ENCODE measurements around the gene HSPA12B. TPM values are rescaled to one million over a fixed set of nuclear protein-coding genes. Genes with fewer than 3 reads are reported as not detected.
A peak's percentile ranks its signal among the peaks of the same experiment; 100 is the strongest.

The HSPA12B gene
- total RNA-seq, 2 donors from 2014 or later, result 1.1 to 1.4 TPM

DNA sequence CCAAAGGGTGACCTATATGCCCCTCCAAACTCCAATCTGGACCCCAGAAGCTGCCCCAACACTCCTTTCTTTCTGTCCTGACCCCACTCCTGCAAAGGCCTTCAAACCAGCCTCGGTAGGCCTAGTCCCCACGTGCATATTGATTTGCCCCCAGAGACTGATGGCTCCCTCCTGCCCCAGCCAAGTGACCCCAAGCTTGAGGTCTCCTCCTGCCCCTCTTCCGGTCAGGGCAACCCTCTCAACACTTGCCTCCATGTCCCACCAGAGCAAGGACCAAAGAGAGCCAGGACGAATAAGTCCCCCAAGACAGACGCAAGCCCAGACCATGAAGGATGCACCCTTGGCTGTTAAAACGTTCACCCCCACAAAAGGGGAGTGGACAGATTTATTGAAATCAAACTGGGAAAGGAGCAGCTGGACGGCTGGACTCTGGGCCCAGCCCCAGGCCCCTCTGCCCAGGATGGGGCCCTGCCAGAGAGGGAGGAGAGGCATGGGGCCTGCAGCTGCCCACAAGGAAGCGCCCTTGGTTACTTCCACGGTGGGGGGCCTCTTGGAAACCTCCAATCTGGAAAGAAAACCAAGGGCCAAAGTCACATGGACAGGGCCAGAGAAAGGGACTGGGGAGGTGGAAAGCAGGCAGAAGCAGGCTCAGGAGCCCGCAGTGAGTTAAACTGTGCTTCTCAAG lies 51.2 kb downstream of the HSPA12B start:
- peaks cover 2% of the 10 kb centered on the region for H3K4me1 Mint-ChIP-seq
- H3K9me3 Mint-ChIP-seq, result no peaks in the 10 kb centered on the region
- no peaks in the 10 kb centered on the region for H3K4me1 ChIP-seq (ENCODE audit: control insufficient read depth, insufficient read depth, low read length)
- H3K27ac ChIP-seq (ENCODE audit: low read depth, low read length), result no peak overlapping the region
- H3K4me3 Mint-ChIP-seq, result no peak overlapping the region
- no peak overlapping the region for H3K9ac ChIP-seq (ENCODE audit: extremely low read depth, low read length, poor library complexity, severe bottlenecking)
- DNase-seq, result no peak
- H3K36me3 Mint-ChIP-seq (ENCODE audit: low read depth), result peaks cover 5% of the 10 kb centered on the region
- peaks cover 43% of the 10 kb centered on the region for H3K27me3 Mint-ChIP-seq (ENCODE audit: insufficient read depth)
- no peaks in the 10 kb centered on the region for H3K9me3 ChIP-seq (ENCODE audit: control insufficient read depth, low read length)
- H3K27ac Mint-ChIP-seq, result peak overlapping the region; percentile 35
- H3K4me3 ChIP-seq (ENCODE audit: low read length), result no peak overlapping the region
- peaks cover 11% of the 10 kb centered on the region for H3K36me3 ChIP-seq (ENCODE audit: control insufficient read depth, insufficient read depth, low read length)
- peaks cover 29% of the 10 kb centered on the region for H3K27me3 ChIP-seq (ENCODE audit: control insufficient read depth, insufficient read depth, low read length, poor library complexity, severe bottlenecking)
- 92 to 93% methylated on average over 7 to 10 of the region's 10 CpGs for WGBS, 2 experiments (ENCODE audit: insufficient coverage in 1 of 2, insufficient read length in 1 of 2)
- TF ChIP-seq, protein P1, sequence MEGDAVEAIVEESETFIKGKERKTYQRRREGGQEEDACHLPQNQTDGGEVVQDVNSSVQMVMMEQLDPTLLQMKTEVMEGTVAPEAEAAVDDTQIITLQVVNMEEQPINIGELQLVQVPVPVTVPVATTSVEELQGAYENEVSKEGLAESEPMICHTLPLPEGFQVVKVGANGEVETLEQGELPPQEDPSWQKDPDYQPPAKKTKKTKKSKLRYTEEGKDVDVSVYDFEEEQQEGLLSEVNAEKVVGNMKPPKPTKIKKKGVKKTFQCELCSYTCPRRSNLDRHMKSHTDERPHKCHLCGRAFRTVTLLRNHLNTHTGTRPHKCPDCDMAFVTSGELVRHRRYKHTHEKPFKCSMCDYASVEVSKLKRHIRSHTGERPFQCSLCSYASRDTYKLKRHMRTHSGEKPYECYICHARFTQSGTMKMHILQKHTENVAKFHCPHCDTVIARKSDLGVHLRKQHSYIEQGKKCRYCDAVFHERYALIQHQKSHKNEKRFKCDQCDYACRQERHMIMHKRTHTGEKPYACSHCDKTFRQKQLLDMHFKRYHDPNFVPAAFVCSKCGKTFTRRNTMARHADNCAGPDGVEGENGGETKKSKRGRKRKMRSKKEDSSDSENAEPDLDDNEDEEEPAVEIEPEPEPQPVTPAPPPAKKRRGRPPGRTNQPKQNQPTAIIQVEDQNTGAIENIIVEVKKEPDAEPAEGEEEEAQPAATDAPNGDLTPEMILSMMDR (conservative IDR thresholded peaks at IDR 0.05), result no peak

DNA sequence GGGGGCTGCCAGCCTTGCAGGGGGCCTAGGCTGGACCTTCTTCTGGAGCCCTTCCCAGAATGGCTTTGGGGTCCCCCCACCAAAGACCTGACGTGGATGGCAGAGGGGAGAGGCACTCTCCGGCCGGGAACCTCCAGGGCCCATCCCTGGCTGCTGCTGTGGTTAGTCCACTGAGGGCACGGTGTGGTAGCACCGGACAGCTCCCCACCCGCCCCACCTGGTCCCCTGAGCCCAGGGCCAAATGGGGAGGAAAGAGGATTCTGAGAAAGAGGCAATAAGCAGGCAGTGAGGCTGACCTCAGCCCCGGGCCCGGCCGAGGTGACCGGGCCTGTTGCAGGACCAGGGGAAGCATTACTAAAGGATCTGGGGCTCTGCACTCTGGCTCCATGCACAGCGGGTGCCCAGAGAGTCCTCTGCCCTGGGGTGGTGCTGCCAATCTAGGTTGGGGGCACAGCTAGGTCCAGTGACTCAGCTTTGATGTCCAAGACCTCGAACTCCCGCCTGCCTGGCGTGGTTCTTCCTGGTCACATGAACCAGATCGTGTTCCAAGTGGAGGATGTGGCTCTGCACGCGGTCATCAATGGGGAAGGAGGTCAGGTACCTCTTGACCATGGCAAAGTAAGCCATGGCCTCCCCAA lies 51.9 kb downstream of the HSPA12B start:
- Histone ChIP-seq H3K9me3 (ENCODE audit: control insufficient read depth, low read length) (no peaks in the 10 kb centered on the region), H3K27ac (ENCODE audit: low read depth, low read length) (no peak overlapping the region), H3K9ac (ENCODE audit: extremely low read depth, low read length, poor library complexity, severe bottlenecking) (no peak overlapping the region), H3K27me3 (ENCODE audit: control insufficient read depth, insufficient read depth, low read length, poor library complexity, severe bottlenecking) (peaks cover 26% of the 10 kb centered on the region), H3K36me3 (ENCODE audit: control insufficient read depth, insufficient read depth, low read length) (peaks cover 11% of the 10 kb centered on the region), H3K4me3 (ENCODE audit: low read length) (peak overlapping the region; percentile 78), H3K4me1 (ENCODE audit: control insufficient read depth, insufficient read depth, low read length) (no peaks in the 10 kb centered on the region)
- H3K36me3 Mint-ChIP-seq (ENCODE audit: low read depth), result peaks cover 5% of the 10 kb centered on the region
- TF ChIP-seq, protein P1 (conservative IDR thresholded peaks at IDR 0.05), result no peak
- H3K27me3 Mint-ChIP-seq (ENCODE audit: insufficient read depth), result peaks cover 43% of the 10 kb centered on the region
- peak overlapping the region; percentile 18 for H3K4me3 Mint-ChIP-seq
- no peak for DNase-seq
- H3K4me1 Mint-ChIP-seq, result peaks cover 2% of the 10 kb centered on the region
- WGBS, 2 experiments (ENCODE audit: insufficient coverage in 1 of 2, insufficient read length in 1 of 2), result 91 to 94% methylated on average over 15 to 17 of the region's 17 CpGs
- H3K27ac Mint-ChIP-seq, result no peak overlapping the region
- no peaks in the 10 kb centered on the region for H3K9me3 Mint-ChIP-seq

DNA sequence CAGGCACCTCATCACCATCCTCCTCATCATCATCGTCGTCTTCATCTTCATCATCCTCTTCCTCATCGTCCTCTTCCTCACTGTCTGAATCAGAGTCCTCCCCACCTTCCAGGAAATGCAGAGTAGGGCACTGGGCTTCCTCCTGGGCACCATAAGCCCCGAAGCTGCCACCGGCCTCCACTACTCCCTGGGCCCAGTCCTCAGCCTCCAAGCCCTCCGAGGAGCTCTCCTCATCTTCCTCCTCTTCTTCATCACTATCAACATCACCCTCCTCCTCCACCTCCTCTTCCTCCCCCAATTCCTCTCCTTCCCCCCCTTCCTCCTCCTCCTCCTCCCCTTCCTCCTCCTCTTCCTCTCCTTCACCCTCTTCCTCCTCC lies 52.4 kb downstream of the HSPA12B start:
- Mint-ChIP-seq H3K9me3 (no peaks in the 10 kb centered on the region), H3K4me1 (peaks cover 2% of the 10 kb centered on the region), H3K36me3 (ENCODE audit: low read depth) (peaks cover 5% of the 10 kb centered on the region), H3K27ac (no peak overlapping the region), H3K27me3 (ENCODE audit: insufficient read depth) (peaks cover 38% of the 10 kb centered on the region), H3K4me3 (peak overlapping the region; percentile 18)
- H3K9me3 ChIP-seq (ENCODE audit: control insufficient read depth, low read length), result no peaks in the 10 kb centered on the region
- no peaks in the 10 kb centered on the region for H3K4me1 ChIP-seq (ENCODE audit: control insufficient read depth, insufficient read depth, low read length)
- DNase-seq, result no peak
- no peak overlapping the region for H3K9ac ChIP-seq (ENCODE audit: extremely low read depth, low read length, poor library complexity, severe bottlenecking)
- no peak overlapping the region for H3K27ac ChIP-seq (ENCODE audit: low read depth, low read length)
- WGBS, 2 experiments (ENCODE audit: insufficient coverage in 1 of 2, insufficient read length in 1 of 2), result 95 to 96% methylated on average over 5 to 6 of the region's 6 CpGs
- H3K36me3 ChIP-seq (ENCODE audit: control insufficient read depth, insufficient read depth, low read length), result peaks cover 11% of the 10 kb centered on the region
- peak overlapping the region; percentile 78 for H3K4me3 ChIP-seq (ENCODE audit: low read length)
- H3K27me3 ChIP-seq (ENCODE audit: control insufficient read depth, insufficient read depth, low read length, poor library complexity, severe bottlenecking), result peaks cover 21% of the 10 kb centered on the region
- TF ChIP-seq, protein P1 (conservative IDR thresholded peaks at IDR 0.05), result no peak

Data from endodermal cell (in vitro differentiated cells).